Mucosa of stomach (tissue), 1 donor: Measurements from ENCODE around the gene EXOC6.

Experiments
- H3K27me3 ChIP-seq: one replicate; pipeline ENCODE4 v1.7.0; 2013; ENCODE audit warnings: mild to moderate bottlenecking, low read length; ENCODE audit not compliant: control insufficient read depth, insufficient read depth
- H3K36me3 ChIP-seq: one replicate; pipeline ENCODE4 v1.7.0; 2013; ENCODE audit warnings: low read length; ENCODE audit not compliant: control insufficient read depth, insufficient read depth
- H3K4me1 ChIP-seq: one replicate; pipeline ENCODE4 v1.7.0; 2013; ENCODE audit warnings: mild to moderate bottlenecking, low read length; ENCODE audit not compliant: control insufficient read depth, insufficient read depth
- H3K4me3 ChIP-seq: one replicate; pipeline ENCODE4 v1.7.0; 2013; ENCODE audit warnings: low read length
- H3K9ac ChIP-seq: one replicate; pipeline ENCODE4 v1.7.0; 2013; ENCODE audit warnings: mild to moderate bottlenecking, low read length, moderate library complexity
- H3K9me3 ChIP-seq: one replicate; pipeline ENCODE4 v1.7.0; 2013; ENCODE audit warnings: mild to moderate bottlenecking, low read length, moderate library complexity; ENCODE audit not compliant: control insufficient read depth
- donor health status: Pancreatic carcinoma.

The EXOC6 gene

DNA sequence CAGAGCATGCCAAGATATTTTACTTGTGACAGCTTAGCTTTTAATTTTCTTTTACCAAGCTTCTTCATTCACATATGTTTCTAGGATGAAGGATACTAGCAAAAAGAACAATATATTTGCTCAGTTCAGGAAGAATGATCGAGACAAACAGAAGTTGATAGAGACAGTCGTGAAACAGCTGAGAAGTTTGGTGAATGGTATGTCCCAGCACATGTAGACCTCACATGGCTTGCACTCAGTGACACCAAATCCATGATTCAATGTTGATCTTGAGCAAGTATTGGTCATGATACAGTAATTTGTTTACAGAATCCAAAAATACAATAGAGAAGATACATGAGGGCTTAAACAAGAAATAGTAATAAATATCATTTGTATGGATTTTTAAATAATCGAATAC lies 209.8 kb downstream of the EXOC6 start:
- Histone ChIP-seq H3K36me3 (no peaks in the 10 kb centered on the region), H3K4me3 (no peak overlapping the region), H3K9me3 (no peaks in the 10 kb centered on the region), H3K27me3 (peaks cover 37% of the 10 kb centered on the region), H3K4me1 (peaks cover 8% of the 10 kb centered on the region), H3K9ac (no peak overlapping the region)

DNA sequence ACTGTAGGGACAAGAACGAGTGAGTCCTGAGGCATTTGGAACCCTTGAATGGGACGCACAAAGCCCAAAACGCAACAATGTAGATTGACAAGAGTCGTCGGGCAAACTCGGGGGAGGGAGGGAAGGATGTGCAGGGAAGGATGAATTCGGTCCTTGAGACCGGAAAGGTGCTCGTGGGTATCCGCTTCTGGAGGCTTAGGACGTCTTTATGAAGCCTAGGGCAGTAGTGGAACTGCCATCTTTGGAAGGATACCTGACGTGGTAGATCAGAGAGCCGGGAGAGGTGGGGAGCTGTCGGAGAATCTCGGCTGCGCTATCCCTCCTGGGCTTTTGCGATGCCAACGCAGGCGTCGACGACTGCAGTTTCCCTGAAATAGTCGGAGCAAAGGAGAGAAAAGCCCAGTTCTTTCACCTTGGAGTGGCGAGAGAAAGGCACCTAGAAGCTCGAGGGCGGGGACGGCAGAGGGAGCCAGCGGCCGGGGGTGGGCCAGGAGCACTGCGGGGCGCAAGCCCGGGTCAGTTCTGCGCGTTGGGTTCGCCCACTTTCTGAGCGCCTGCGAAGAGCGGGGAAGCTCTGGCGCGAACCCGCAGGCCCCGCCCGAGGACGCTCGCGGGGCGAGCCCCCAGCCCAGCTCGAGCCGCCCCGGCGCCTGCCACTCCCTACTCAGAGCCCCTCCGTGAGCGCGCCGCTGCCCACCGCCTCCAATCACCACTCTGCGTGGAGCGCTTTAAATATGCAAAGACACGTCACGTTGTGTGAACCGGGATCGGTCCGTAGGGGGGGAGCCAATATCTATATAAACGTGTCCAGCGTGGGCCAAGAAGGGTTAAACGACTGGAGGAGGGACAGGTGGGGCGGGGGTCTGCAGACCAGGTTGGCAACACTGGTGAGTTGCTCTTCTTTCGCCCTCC lies 211.9 kb downstream of the EXOC6 start, which contains the start of gene CYP26C1:
CYP26C1 (plus strand) TSS at position 824 of the 912 bp plus-strand sequence. CDS start 466 bp downstream, outside the sequence.
- H3K36me3 ChIP-seq = no peaks in the 10 kb centered on the region
- H3K4me1 ChIP-seq = peaks cover 8% of the 10 kb centered on the region
- H3K4me3 ChIP-seq = no peak within 1 kb of the TSS
- peaks cover 58% of the 10 kb centered on the region for H3K27me3 ChIP-seq
- no peak within 1 kb of the TSS for H3K9ac ChIP-seq
- no peaks in the 10 kb centered on the region for H3K9me3 ChIP-seq

DNA sequence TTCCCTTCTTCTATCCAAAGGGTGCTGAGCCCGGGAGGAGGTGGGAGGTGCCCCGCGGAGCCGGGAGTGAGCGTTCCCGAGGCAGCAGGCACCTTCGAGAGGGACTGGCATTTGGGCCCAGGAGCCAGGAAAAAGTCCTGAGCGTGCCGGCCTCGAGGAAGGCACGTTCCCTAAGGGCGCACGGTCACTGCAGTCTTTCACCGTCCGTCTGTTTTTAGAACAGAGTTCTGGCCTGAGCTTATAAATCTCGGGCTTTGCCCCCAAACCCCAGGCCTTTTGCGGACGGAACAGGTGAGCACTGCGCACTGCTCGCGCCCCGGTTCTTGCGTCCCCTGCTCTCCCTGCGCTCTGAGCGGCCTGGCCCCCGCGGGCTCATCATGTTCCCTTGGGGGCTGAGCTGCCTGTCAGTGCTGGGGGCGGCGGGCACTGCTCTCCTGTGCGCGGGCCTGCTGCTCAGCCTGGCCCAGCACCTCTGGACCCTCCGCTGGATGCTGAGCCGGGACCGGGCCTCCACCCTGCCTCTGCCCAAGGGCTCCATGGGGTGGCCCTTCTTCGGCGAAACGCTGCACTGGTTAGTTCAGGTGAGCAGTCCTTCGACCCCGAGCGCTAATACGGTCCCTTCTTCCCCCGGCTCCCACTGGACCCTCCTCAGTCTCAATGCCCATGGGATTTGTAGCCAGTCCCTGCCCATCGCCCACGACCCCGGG lies 212.7 kb downstream of the EXOC6 start:
- Histone ChIP-seq H3K4me3 (no peak overlapping the region), H3K4me1 (peaks cover 8% of the 10 kb centered on the region), H3K9me3 (no peaks in the 10 kb centered on the region), H3K36me3 (no peaks in the 10 kb centered on the region), H3K9ac (no peak overlapping the region), H3K27me3 (peaks cover 66% of the 10 kb centered on the region)

DNA sequence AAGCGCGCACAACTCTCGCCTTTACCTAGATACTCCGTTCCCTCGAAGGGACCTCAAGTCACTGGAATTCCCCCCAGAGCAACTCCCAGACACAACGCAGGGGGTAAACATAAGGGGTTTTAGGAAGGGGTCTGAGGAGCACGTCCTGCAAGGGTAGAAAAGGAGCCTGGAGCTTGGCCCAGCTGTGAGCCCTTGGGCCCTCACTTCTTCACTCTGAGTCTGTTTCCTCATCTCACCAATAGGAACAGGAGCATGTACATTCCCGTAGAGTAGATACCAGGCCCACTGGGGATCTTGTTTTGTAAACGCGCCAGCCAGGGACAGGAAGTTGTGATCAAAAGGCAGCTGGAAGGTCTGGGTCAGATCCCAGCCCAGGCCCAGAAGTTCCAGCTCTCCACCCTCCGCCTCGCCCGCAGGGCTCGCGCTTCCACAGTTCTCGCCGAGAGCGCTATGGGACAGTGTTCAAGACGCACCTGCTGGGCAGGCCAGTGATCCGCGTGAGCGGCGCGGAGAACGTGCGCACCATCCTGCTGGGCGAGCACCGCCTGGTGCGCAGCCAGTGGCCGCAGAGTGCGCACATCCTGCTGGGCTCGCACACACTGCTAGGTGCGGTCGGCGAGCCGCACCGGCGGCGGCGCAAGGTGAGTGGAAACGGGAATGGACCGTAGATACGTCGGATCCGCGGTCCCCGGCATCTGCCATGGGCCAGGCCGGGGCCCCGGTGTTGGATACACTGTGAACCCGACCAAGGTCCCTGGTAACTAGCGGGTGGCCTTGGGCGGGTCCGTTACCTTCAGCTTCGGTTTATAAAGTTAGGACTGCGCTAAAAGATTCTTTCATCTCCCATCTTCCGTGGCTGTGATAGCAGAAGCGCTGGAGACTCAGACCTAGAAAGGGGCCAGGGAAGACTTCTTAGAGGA lies 213.5 kb downstream of the EXOC6 start:
- Histone ChIP-seq H3K4me1 (peaks cover 8% of the 10 kb centered on the region), H3K36me3 (no peaks in the 10 kb centered on the region), H3K4me3 (no peak overlapping the region), H3K9ac (no peak overlapping the region), H3K9me3 (no peaks in the 10 kb centered on the region), H3K27me3 (peaks cover 74% of the 10 kb centered on the region)

DNA sequence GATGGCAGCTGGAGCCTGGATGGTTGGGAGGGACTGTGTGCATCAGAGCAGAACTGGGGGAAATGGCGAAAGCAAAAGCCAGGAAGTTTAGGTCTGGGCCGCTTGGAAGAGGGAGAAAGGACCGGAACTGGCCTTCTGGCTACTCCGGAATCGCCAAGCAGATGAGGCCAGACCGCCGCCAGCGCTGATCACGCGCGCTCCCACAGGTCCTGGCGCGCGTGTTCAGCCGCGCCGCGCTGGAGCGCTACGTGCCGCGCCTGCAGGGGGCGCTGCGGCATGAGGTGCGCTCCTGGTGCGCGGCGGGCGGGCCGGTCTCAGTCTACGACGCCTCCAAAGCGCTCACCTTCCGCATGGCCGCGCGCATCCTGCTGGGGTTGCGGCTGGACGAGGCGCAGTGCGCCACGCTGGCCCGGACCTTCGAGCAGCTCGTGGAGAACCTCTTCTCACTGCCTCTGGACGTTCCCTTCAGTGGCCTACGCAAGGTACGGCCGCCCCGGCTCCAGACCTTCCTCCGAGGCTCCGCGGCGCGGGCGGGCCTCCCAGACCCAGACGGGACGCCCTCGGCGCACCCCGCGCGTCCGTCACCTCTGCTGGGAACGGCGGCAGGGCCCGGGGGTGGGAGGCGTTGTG lies 214.3 kb downstream of the EXOC6 start:
- H3K4me3 ChIP-seq = no peak overlapping the region
- peaks cover 82% of the 10 kb centered on the region for H3K27me3 ChIP-seq
- H3K9me3 ChIP-seq = no peaks in the 10 kb centered on the region
- H3K9ac ChIP-seq = no peak overlapping the region
- H3K36me3 ChIP-seq = no peaks in the 10 kb centered on the region
- peaks cover 8% of the 10 kb centered on the region for H3K4me1 ChIP-seq

DNA sequence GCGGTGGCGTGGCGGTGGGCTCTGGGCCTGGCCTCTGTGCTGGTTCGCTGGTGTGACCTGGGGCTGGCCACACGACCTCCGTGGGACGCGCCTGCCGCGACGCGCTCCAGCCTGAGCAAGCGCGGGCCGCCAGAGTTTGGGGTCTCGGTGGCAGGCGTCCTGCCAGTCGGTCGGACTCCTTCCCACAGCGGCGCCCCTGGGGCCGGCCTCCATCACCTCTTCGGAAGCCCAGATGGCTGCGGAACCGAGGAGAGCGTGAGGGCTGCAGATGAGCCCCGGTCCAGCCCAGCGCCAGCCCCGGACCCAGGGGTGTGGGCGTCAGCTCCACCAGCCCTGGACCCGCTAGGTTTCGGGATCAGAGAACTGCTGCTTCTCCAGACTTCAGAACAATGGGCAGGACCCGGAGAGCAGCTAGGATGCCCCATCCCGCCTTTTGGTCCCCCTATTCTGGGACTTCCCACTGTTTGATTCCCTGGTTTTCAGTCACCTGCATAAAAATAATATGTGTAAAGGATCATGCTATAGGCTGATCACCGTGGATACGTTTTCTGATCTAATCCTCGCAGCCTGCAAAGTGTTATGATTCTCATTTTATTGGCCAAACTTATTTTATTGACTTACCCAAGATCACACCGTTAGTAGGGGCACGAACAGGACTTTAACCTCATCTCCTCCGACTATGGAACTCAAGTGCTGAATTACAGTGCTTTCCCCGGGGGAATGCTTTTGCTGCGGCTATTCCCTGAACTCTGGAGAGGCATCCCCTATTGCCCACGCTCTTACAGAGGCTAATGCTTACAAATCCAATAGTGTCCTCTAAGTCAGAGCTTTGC lies 215.0 kb downstream of the EXOC6 start:
- H3K36me3 ChIP-seq = no peaks in the 10 kb centered on the region
- H3K4me3 ChIP-seq = no peak overlapping the region
- H3K4me1 ChIP-seq = peaks cover 11% of the 10 kb centered on the region
- peaks cover 89% of the 10 kb centered on the region for H3K27me3 ChIP-seq
- no peaks in the 10 kb centered on the region for H3K9me3 ChIP-seq
- H3K9ac ChIP-seq = no peak overlapping the region

DNA sequence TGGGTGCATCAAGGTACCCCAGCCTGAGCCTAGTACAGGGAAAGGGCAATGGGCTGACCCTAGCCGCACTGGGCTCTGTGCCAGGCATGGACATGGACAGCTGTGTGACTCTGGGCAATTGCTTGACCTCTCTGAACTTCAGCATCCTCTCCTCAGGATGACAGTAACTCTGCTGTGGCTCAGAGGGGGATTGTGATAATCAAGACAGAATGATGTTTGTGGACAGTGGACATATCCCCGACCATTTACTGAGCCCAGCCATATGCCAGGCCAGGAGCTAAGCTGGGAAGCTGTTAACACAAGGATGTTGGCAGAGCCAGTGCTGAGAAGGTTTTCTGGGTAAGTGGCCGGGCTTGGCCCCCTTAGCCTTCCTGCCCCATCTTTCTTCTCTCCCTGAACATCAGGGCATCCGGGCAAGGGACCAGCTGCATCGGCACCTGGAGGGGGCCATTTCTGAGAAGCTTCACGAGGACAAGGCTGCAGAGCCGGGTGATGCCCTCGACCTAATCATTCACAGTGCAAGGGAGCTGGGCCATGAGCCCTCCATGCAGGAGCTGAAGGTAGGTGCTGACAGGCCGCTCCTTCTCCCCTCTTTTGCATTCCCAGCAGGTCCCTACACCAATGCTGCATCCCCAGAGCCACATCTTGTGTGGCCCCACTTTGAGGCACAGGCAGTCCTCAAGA lies 215.8 kb downstream of the EXOC6 start:
- H3K9me3 ChIP-seq = no peaks in the 10 kb centered on the region
- peaks cover 96% of the 10 kb centered on the region for H3K27me3 ChIP-seq
- no peaks in the 10 kb centered on the region for H3K36me3 ChIP-seq
- H3K9ac ChIP-seq = no peak overlapping the region
- peaks cover 14% of the 10 kb centered on the region for H3K4me1 ChIP-seq
- H3K4me3 ChIP-seq = no peak overlapping the region

DNA sequence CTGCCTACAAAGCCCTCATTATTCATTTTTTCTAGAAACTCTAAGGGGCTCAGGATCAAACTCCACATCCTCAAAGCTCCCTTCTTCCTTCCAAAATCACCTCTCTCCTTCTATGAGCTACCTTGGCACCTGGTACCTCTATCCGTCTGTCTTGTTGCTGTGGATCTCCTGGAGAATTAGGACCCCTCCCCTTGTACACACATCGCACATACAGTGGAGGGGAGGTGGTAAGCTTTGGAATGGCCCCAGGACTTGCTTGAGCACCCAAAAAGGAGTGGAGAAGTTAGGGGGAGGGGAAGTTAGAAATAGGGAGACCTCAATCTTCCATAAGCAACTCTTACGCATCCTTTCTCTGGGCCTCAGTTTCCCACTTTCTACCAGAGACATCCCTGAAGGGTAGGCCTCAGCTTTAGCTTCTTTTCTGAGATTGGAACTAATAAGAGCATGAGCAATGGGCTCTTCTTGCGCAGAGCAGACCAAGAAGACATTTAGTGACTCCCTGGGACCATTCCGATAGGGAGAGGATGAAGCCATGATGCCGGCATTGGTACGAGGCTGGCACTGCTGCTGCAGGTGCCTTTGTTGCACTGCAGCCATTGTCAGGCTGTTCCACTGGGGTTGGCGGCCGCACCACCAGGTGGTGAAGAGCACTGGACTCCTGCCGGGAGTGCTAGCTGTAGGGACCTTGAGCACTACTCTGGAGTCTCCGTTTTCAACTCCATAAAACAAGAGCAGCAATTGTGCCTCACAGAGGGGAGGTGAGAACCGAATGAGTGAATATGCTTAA lies 216.7 kb downstream of the EXOC6 start:
- peaks cover 100% of the 10 kb centered on the region for H3K27me3 ChIP-seq
- no peak overlapping the region for H3K4me3 ChIP-seq
- peaks cover 14% of the 10 kb centered on the region for H3K4me1 ChIP-seq
- no peaks in the 10 kb centered on the region for H3K36me3 ChIP-seq
- H3K9ac ChIP-seq = no peak overlapping the region
- H3K9me3 ChIP-seq = no peaks in the 10 kb centered on the region

DNA sequence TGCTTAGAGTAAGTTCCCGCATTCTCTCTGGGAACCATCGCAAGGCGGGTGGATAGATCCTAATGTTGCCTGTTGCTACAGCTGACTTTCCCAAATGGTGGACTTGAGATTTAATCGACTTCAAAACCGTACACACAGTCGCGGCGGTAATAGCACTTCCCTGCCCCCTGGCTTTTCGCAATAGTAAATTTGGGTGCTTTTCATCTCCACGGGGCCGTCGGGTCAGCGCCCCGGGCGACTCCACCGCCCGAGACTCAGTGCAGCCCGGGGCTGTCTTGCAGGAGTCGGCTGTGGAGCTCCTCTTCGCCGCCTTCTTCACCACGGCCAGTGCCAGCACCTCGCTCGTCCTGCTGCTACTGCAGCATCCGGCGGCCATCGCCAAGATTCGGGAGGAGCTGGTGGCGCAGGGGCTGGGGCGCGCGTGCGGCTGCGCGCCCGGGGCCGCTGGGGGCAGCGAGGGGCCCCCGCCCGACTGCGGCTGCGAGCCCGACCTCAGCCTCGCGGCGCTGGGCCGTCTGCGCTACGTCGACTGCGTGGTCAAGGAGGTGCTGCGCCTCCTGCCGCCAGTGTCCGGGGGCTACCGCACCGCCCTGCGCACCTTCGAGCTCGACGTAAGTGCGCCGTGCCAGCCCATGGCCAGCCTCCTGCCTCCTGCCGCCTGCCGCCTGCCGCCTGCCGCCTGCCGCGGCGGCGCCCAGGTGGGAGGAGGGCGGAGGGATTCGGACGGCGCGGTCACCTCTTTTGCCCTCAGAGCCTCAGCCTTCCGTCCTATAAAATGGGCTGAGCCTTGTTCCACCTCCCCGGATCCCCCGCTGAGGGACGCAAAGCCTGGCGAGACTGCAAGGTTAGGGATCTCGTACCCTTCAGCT lies 217.6 kb downstream of the EXOC6 start:
- no peaks in the 10 kb centered on the region for H3K9me3 ChIP-seq
- H3K4me1 ChIP-seq = peaks cover 14% of the 10 kb centered on the region
- no peaks in the 10 kb centered on the region for H3K36me3 ChIP-seq
- H3K27me3 ChIP-seq = peaks cover 100% of the 10 kb centered on the region
- H3K9ac ChIP-seq = no peak overlapping the region
- H3K4me3 ChIP-seq = no peak overlapping the region
